ENCODE results near the gene KIF5C.

KIF5C gene

DNA sequence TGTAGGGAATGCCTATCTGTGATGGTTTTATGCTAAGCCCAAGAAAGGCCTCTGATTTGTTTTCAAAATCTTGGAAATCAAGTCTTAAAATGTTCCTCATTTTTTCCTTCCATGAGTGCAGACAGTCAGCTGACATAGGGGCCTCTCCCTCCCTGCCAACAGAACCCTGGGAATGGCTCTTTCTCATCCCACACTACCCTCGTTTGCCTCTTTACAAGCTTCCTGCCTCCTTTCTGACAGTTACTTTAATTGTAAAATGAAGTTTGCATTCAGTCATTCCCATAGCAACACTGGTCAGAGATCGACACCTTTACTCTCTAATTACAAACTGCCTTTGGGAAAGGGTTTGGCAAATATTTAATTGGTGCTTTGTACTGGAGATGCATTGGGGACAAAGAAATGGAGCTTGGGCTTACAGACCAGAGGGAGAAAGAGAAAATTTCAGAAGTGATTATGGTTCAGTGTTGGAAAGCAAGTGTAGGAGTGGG, 25.4 kb downstream of the KIF5C start:
- Histone ChIP-seq H3K9me3 (ENCODE audit: control extremely low read depth in 1 of 5, control insufficient read depth in 4 of 5, insufficient read depth in 2 of 5, low read depth in 1 of 5, low read length in 4 of 5) (no peaks in the 10 kb centered on the region), H3K27me3 (replicated peaks in 2 of 5; ENCODE audit: control insufficient read depth in 4 of 5, insufficient read depth in 5 of 5, low read length in 4 of 5) (no peaks in the 10 kb centered on the region), H3K4me1 (ENCODE audit: control extremely low read depth in 1 of 4, control insufficient read depth in 4 of 4, insufficient read depth in 4 of 4, low read length in 3 of 4) (no peaks in the 10 kb centered on the region), H3K27ac (ENCODE audit: insufficient read depth in 1 of 2, low read depth in 1 of 2, low read length in 2 of 2, poor library complexity in 1 of 2, severe bottlenecking in 2 of 2) (no peak overlapping the region), H3K36me3 (ENCODE audit: control insufficient read depth in 4 of 4, insufficient read depth in 4 of 4, low read length in 3 of 4) (no peaks in the 10 kb centered on the region), H3K4me3 (ENCODE audit: control insufficient read depth in 1 of 7, extremely low read depth in 1 of 7, insufficient read depth in 4 of 7, low read depth in 2 of 7, low read length in 6 of 7) (no peak overlapping the region)
- 100% methylated on average over 1 of the region's 2 CpGs for WGBS (ENCODE audit: insufficient coverage)
- ChIA-PET POLR2A (no interaction called here), CTCF (no interaction called here)
- DNase-seq: no peak

DNA sequence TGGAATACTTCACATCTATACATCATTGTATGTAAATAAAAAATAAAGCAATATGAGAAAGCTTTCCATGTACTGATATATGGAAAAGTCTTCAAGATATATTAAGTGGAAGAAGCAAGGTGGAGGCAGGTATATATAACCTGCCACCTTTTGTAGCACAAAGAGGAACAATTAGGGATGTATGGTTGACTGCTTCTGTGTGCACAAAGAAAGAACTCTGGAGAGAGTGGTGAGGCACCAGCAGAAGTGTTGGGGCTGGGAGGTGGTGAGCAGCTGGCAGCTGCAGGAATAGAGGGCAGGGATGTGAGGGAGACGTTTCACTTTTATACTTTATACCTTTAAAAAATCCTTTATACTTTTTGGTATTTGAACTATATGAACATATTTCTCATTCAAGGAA, 26.1 kb downstream of the KIF5C start:
- H3K36me3 ChIP-seq (ENCODE audit: control insufficient read depth in 4 of 4, insufficient read depth in 4 of 4, low read length in 3 of 4): no peaks in the 10 kb centered on the region
- CTCF ChIA-PET: no interaction called here
- POLR2A ChIA-PET: no interaction called here
- H3K4me3 ChIP-seq (ENCODE audit: control insufficient read depth in 1 of 7, extremely low read depth in 1 of 7, insufficient read depth in 4 of 7, low read depth in 2 of 7, low read length in 6 of 7): no peak overlapping the region
- no CpG with 5 or more reads among the region's 1 CpG for WGBS (ENCODE audit: insufficient coverage)
- no peak for DNase-seq
- no peaks in the 10 kb centered on the region for H3K4me1 ChIP-seq (ENCODE audit: control extremely low read depth in 1 of 4, control insufficient read depth in 4 of 4, insufficient read depth in 4 of 4, low read length in 3 of 4)
- no peak overlapping the region for H3K27ac ChIP-seq (ENCODE audit: insufficient read depth in 1 of 2, low read depth in 1 of 2, low read length in 2 of 2, poor library complexity in 1 of 2, severe bottlenecking in 2 of 2)
- H3K27me3 ChIP-seq (replicated peaks in 2 of 5; ENCODE audit: control insufficient read depth in 4 of 5, insufficient read depth in 5 of 5, low read length in 4 of 5): no peaks in the 10 kb centered on the region
- no peaks in the 10 kb centered on the region for H3K9me3 ChIP-seq (ENCODE audit: control extremely low read depth in 1 of 5, control insufficient read depth in 4 of 5, insufficient read depth in 2 of 5, low read depth in 1 of 5, low read length in 4 of 5)

DNA sequence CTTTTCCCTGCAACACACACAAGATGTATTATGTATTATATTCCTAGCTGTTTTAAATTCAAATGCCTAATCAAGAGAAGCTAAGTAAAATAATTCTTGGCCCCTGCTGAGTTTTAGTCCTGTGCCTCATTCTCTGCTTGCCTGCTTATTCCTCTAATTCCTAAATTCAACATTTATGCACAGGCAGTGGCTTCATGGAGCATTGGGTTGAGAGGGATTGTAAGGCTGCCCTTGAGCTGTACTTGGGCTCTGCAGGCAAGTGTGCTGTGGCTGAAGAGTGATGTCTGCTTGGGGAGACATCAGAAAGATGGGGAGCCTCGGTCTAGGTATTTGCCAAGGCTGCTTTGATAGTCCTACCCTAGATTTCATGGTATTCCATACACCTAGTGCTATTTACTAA, 27.8 kb downstream of the KIF5C start:
- POLR2A ChIA-PET: no interaction called here
- DNase-seq: no peak
- Histone ChIP-seq H3K4me1 (ENCODE audit: control extremely low read depth in 1 of 4, control insufficient read depth in 4 of 4, insufficient read depth in 4 of 4, low read length in 3 of 4) (no peaks in the 10 kb centered on the region), H3K4me3 (ENCODE audit: control insufficient read depth in 1 of 7, extremely low read depth in 1 of 7, insufficient read depth in 4 of 7, low read depth in 2 of 7, low read length in 6 of 7) (no peak overlapping the region), H3K36me3 (ENCODE audit: control insufficient read depth in 4 of 4, insufficient read depth in 4 of 4, low read length in 3 of 4) (no peaks in the 10 kb centered on the region), H3K27ac (ENCODE audit: insufficient read depth in 1 of 2, low read depth in 1 of 2, low read length in 2 of 2, poor library complexity in 1 of 2, severe bottlenecking in 2 of 2) (no peak overlapping the region), H3K27me3 (replicated peaks in 2 of 5; ENCODE audit: control insufficient read depth in 4 of 5, insufficient read depth in 5 of 5, low read length in 4 of 5) (no peaks in the 10 kb centered on the region), H3K9me3 (ENCODE audit: control extremely low read depth in 1 of 5, control insufficient read depth in 4 of 5, insufficient read depth in 2 of 5, low read depth in 1 of 5, low read length in 4 of 5) (peaks cover 0 to 4% (median 2%) of the 10 kb centered on the region in 5 experiments)
- WGBS (ENCODE audit: insufficient coverage): no CpG with 5 or more reads among the region's 1 CpG
- CTCF ChIA-PET: interaction anchor here (0.6 kb wide), 1 partner anchor 38 kb away, joined by 3 read pairs; no protein-coding TSS in a partner anchor

DNA sequence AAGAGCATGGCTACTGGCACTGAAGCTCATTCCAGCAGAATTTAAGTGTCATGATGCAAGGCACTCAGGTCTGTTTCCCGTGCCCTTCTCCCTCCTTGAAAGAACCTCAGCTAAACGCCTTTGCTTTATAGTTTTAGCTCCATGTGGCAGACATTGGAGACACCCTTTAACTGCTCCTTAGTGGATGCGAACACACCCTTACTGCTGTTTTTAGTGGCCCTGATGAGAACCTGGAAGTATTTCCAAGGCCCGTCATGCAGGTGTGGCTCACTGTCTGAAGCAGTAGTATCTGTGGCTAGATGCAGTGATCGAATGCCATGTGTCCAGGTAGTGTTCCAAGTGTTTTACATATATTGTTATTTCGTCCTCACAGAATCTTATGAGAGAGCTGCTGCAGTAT, 28.3 kb downstream of the KIF5C start:
- ChIA-PET POLR2A (no interaction called here), CTCF (no interaction called here)
- H3K4me3 ChIP-seq (ENCODE audit: control insufficient read depth in 1 of 7, extremely low read depth in 1 of 7, insufficient read depth in 4 of 7, low read depth in 2 of 7, low read length in 6 of 7): no peak overlapping the region
- WGBS (ENCODE audit: insufficient coverage): 100% methylated on average over 5 of the region's 6 CpGs
- no peak for DNase-seq
- no peak overlapping the region for H3K27ac ChIP-seq (ENCODE audit: insufficient read depth in 1 of 2, low read depth in 1 of 2, low read length in 2 of 2, poor library complexity in 1 of 2, severe bottlenecking in 2 of 2)
- H3K9me3 ChIP-seq (ENCODE audit: control extremely low read depth in 1 of 5, control insufficient read depth in 4 of 5, insufficient read depth in 2 of 5, low read depth in 1 of 5, low read length in 4 of 5): peaks cover 0 to 4% (median 2%) of the 10 kb centered on the region in 5 experiments
- H3K36me3 ChIP-seq (ENCODE audit: control insufficient read depth in 4 of 4, insufficient read depth in 4 of 4, low read length in 3 of 4): no peaks in the 10 kb centered on the region
- no peaks in the 10 kb centered on the region for H3K27me3 ChIP-seq (replicated peaks in 2 of 5; ENCODE audit: control insufficient read depth in 4 of 5, insufficient read depth in 5 of 5, low read length in 4 of 5)
- H3K4me1 ChIP-seq (ENCODE audit: control extremely low read depth in 1 of 4, control insufficient read depth in 4 of 4, insufficient read depth in 4 of 4, low read length in 3 of 4): no peaks in the 10 kb centered on the region

DNA sequence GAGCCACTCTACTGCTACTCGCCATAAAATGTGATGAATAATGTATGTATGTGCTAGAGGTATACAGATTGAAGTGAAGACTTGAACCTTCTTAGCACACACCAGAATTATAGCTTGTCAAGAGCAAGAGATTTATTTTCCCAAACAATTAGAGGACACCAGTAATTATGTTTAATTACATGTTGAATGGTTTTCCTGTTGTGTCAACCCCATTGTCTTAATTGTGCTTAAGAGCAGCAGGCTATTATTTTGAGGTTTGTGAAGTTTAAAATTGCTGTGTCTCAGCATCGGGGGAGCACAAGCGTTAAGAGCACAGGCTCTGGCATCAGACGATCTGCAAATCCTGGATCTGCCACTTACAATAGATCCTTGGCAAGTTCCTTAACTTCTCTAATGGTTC, 29.0 kb downstream of the KIF5C start:
- no peak overlapping the region for H3K4me3 ChIP-seq (ENCODE audit: control insufficient read depth in 1 of 7, extremely low read depth in 1 of 7, insufficient read depth in 4 of 7, low read depth in 2 of 7, low read length in 6 of 7)
- H3K4me1 ChIP-seq (ENCODE audit: control extremely low read depth in 1 of 4, control insufficient read depth in 4 of 4, insufficient read depth in 4 of 4, low read length in 3 of 4): no peaks in the 10 kb centered on the region
- WGBS (ENCODE audit: insufficient coverage): 100% methylated on average over 2 of the region's 4 CpGs
- no peaks in the 10 kb centered on the region for H3K36me3 ChIP-seq (ENCODE audit: control insufficient read depth in 4 of 4, insufficient read depth in 4 of 4, low read length in 3 of 4)
- no peaks in the 10 kb centered on the region for H3K27me3 ChIP-seq (replicated peaks in 2 of 5; ENCODE audit: control insufficient read depth in 4 of 5, insufficient read depth in 5 of 5, low read length in 4 of 5)
- CTCF ChIA-PET: no interaction called here
- POLR2A ChIA-PET: no interaction called here
- DNase-seq: no peak
- H3K9me3 ChIP-seq (ENCODE audit: control extremely low read depth in 1 of 5, control insufficient read depth in 4 of 5, insufficient read depth in 2 of 5, low read depth in 1 of 5, low read length in 4 of 5): peaks cover 0 to 4% (median 2%) of the 10 kb centered on the region in 5 experiments
- H3K27ac ChIP-seq (ENCODE audit: insufficient read depth in 1 of 2, low read depth in 1 of 2, low read length in 2 of 2, poor library complexity in 1 of 2, severe bottlenecking in 2 of 2): no peak overlapping the region

DNA sequence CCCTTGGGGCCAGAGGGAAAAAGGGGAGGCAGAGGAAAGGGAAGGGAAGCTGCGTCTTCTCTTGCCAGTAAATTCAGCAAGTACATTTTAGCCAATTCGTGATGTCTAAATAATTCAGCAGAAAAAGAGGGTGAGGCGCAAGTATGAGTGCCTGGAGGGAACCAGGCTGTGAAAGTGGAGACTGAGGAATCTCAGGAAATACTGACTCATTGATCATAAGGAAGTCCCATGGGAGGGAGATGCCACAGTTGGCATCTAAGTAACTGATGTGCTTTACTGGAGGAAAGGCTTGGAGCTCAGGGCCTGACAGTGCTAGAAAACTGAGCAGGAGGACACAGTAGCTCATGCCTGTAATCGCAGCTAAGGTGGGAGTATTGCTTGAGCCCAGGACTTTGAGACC, 31.1 kb downstream of the KIF5C start:
- 97% methylated on average over 3 of the region's 4 CpGs for WGBS (ENCODE audit: insufficient coverage)
- no peak for DNase-seq
- POLR2A ChIA-PET: interaction anchor here (0.7 to 1.1 kb wide), 2 partner anchors 9 to 76 kb away, joined by 3 read pairs; no protein-coding TSS in a partner anchor
- CTCF ChIA-PET: interaction anchor here (1.5 kb wide), 1 partner anchor 13 kb away, joined by 5 read pairs; no protein-coding TSS in a partner anchor
- Histone ChIP-seq H3K4me3 (ENCODE audit: control insufficient read depth in 1 of 7, extremely low read depth in 1 of 7, insufficient read depth in 4 of 7, low read depth in 2 of 7, low read length in 6 of 7) (no peak overlapping the region), H3K27me3 (replicated peaks in 2 of 5; ENCODE audit: control insufficient read depth in 4 of 5, insufficient read depth in 5 of 5, low read length in 4 of 5) (no peaks in the 10 kb centered on the region), H3K27ac (ENCODE audit: insufficient read depth in 1 of 2, low read depth in 1 of 2, low read length in 2 of 2, poor library complexity in 1 of 2, severe bottlenecking in 2 of 2) (no peak overlapping the region), H3K36me3 (ENCODE audit: control insufficient read depth in 4 of 4, insufficient read depth in 4 of 4, low read length in 3 of 4) (no peaks in the 10 kb centered on the region), H3K9me3 (ENCODE audit: control extremely low read depth in 1 of 5, control insufficient read depth in 4 of 5, insufficient read depth in 2 of 5, low read depth in 1 of 5, low read length in 4 of 5) (peaks cover 0 to 4% (median 2%) of the 10 kb centered on the region in 5 experiments), H3K4me1 (ENCODE audit: control extremely low read depth in 1 of 4, control insufficient read depth in 4 of 4, insufficient read depth in 4 of 4, low read length in 3 of 4) (no peaks in the 10 kb centered on the region)

DNA sequence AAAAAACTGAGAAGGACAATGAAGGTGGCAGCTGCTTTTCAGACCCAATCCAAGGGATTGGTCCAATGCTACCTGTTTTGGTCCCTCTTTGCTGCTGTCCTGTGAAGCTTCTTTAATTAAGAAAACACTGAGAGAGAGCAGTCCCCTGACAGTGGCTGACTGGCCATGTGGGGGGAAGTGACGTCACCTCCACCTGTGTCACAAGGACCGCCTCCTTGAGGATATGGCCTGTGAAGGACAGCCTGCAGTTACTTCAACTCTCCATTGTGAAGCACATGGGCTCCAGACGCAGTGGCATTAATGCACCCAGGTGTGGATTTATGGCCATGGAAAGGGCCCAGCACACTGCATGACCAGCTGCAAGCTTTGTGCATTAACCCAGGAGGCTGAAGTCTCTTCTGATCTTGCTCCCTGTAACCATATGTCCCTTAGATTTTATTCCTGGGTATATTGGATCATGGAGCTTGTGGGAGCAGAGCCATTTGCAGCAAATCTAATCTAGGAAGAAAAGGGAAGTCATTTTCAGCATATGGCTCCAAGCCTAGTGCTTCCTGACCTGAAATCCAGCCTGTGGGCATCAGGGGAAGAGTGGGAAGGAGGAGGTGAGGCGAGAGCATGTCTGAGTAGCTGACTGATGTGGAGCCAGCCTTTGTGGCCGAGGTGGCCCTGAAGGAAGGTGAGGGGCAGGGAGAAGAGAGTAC, 32.2 kb downstream of the KIF5C start:
- no peak for DNase-seq
- Histone ChIP-seq H3K36me3 (ENCODE audit: control insufficient read depth in 4 of 4, insufficient read depth in 4 of 4, low read length in 3 of 4) (no peaks in the 10 kb centered on the region), H3K4me3 (ENCODE audit: control insufficient read depth in 1 of 7, extremely low read depth in 1 of 7, insufficient read depth in 4 of 7, low read depth in 2 of 7, low read length in 6 of 7) (no peak overlapping the region), H3K27me3 (replicated peaks in 2 of 5; ENCODE audit: control insufficient read depth in 4 of 5, insufficient read depth in 5 of 5, low read length in 4 of 5) (no peaks in the 10 kb centered on the region), H3K4me1 (ENCODE audit: control extremely low read depth in 1 of 4, control insufficient read depth in 4 of 4, insufficient read depth in 4 of 4, low read length in 3 of 4) (no peaks in the 10 kb centered on the region), H3K9me3 (ENCODE audit: control extremely low read depth in 1 of 5, control insufficient read depth in 4 of 5, insufficient read depth in 2 of 5, low read depth in 1 of 5, low read length in 4 of 5) (peaks cover 0 to 4% (median 2%) of the 10 kb centered on the region in 5 experiments), H3K27ac (ENCODE audit: insufficient read depth in 1 of 2, low read depth in 1 of 2, low read length in 2 of 2, poor library complexity in 1 of 2, severe bottlenecking in 2 of 2) (no peak overlapping the region)
- 93% methylated on average over 5 of the region's 5 CpGs for WGBS (ENCODE audit: insufficient coverage)
- POLR2A ChIA-PET: interaction anchor here (0.7 kb wide), 1 partner anchor 74 kb away, joined by 3 read pairs; no protein-coding TSS in a partner anchor
- CTCF ChIA-PET: interaction anchor here (0.9 to 1.5 kb wide), 2 partner anchors 12 to 53 kb away, joined by 3 to 5 read pairs; no protein-coding TSS in a partner anchor

All from common myeloid progenitor, CD34-positive (primary cell).